Fibroblast of lung (primary cell): ENCODE results near the gene PUS1.

Source experiments
- CTCF ChIP-seq, 2 donors: IDR thresholded peaks in 1 of 2; conservative IDR thresholded peaks in 1 of 2; 1 replicate in 1 of 2; 2 replicates in 1 of 2; pipeline ENCODE4 v1.5.1; 2011 to 2012; ENCODE audit warnings: low read length in 2 of 2, control low read depth in 1 of 2, inconsistent platforms in 1 of 2, low read depth in 1 of 2, mild to moderate bottlenecking in 1 of 2
- EZH2 ChIP-seq: IDR thresholded peaks from 2 replicates; pipeline ENCODE4 v1.5.1; 2012; ENCODE audit warnings: low read length, control low read depth, mild to moderate bottlenecking; ENCODE audit errors: missing control alignments

DNA sequence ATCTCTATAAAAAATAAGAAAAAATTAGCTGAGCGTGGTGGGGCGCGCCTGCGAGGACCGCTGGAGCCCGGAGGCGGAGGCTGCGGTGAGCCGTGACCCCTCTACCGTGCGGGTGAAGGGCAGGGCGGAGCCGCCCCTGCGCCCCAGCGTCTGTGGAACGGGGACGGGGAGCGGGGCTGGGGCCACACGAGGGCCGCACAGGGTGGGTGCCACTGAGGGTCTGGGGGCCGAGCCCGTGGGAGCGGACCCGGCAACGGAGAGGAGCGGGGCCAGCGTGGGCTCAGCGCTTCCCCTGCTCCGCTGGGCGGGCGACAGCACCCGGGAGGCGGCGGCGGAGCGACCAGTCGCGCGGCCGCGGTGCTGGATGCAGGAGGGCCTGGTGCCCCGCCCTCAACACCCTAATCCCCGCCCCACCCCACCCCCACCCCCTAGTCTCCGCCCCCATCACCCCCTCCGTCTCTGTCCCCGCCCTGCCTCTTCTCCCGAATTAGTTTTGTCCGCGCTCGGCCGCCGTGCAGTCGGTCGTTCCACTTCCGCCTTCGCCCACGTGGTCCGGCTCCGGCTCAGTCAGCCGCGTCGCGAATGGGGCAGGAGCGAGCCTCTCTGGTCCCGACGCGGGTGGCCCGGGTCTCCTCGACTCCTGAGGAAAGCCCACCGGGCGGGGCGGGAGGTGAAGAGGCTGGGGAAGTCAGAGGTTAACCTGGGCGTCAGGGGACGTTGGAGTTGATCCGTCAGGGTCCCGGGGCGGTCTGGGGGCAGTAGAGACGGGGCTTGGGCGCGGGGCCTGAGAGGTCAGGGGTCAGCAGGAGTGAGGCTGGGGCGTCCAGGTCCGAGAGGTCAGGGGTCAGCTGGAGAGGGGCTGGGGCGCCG, at the start of gene PUS1:
- TF ChIP-seq CTCF (conservative IDR thresholded peaks at IDR 0.05 in 1 of 2, IDR thresholded peaks at IDR 0.05 in 1 of 2; ENCODE audit: low read depth in 1 of 2, low read length in 2 of 2) (no peak), EZH2 (no peak)
